GM20000 (cell line): Measurements from ENCODE around the gene SVEP1.

ENCODE experiments used
- DNase-seq: peaks from one replicate; pipeline ENCODE4 v3.0.0; 2012; ENCODE audit warnings: low spot score
- TF ChIP-seq, protein P1 (sequence below): IDR thresholded peaks from 2 replicates; pipeline ENCODE4 v1.5.1; 2012; ENCODE audit warnings: mild to moderate bottlenecking, control low read depth; ENCODE audit errors: extremely low read depth, missing control alignments

The SVEP1 gene

DNA sequence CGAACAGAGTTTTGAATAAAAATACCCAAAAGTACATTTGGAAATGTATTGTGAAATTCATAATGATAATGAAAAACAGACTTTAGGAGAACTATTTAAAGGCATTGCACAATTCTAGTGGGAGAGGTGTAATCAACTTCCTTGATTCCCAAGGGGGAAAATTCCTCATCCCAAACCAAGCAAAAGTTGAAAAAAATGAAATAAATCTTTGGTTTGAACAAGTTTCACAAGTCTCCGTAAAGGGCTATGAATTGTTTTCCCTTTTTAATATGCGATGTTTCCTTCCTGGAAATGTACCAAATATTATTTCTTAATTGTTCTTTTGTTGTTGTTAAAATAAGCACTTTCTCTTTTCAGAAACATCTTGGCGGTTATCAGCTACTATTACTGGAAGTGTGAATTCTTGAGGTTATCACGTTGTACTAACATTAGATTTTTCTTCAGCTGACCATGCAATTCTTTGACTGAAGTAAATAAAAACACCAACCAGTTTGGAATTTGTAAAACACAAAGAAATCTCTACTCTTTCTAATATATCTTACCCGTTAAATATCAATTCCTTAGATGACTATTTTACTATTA lies 59.3 kb downstream of the SVEP1 start:
- DNase-seq, result no peak
- TF ChIP-seq, protein P1, sequence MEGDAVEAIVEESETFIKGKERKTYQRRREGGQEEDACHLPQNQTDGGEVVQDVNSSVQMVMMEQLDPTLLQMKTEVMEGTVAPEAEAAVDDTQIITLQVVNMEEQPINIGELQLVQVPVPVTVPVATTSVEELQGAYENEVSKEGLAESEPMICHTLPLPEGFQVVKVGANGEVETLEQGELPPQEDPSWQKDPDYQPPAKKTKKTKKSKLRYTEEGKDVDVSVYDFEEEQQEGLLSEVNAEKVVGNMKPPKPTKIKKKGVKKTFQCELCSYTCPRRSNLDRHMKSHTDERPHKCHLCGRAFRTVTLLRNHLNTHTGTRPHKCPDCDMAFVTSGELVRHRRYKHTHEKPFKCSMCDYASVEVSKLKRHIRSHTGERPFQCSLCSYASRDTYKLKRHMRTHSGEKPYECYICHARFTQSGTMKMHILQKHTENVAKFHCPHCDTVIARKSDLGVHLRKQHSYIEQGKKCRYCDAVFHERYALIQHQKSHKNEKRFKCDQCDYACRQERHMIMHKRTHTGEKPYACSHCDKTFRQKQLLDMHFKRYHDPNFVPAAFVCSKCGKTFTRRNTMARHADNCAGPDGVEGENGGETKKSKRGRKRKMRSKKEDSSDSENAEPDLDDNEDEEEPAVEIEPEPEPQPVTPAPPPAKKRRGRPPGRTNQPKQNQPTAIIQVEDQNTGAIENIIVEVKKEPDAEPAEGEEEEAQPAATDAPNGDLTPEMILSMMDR, result no peak

DNA sequence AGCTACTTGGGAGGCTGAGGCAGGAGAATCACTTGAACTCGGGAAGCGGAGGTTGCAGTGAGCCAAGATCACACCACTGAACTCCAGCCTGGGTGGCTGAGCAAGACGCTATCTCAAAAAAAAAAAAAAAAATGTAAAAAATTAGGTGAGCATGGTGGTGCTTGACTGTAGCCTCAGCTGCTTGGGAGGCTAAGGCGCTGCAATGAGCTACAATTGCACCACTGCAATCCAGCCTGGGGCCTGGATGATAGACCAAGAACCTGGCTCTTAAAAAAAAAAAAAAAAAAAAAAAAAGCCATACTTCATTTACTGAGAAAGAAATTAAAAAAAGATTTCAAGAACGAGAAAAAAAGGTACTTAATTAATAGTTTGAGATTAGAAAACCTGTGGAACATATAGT lies 62.1 kb downstream of the SVEP1 start:
- TF ChIP-seq, protein P1, result no peak
- no peak for DNase-seq

DNA sequence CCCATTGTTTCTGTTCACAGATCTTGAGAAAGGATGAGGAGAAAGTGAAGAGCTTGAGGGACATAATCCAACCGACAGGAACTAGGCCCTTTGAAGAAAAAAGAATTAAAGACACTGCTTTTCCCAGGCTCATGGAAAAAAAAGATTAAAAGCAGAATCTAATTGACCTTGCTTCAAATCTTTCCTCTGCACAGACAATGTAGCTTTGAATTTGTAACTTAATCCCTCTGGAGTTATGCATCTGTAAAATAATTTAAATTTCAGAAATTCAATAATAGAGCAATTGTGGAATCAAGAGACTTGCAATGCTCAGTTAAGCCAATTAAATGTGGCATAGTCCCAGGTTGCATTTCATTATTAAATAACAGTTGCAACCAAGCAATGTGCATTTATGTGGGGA lies 64.6 kb downstream of the SVEP1 start:
- no peak for DNase-seq
- TF ChIP-seq, protein P1, result no peak

DNA sequence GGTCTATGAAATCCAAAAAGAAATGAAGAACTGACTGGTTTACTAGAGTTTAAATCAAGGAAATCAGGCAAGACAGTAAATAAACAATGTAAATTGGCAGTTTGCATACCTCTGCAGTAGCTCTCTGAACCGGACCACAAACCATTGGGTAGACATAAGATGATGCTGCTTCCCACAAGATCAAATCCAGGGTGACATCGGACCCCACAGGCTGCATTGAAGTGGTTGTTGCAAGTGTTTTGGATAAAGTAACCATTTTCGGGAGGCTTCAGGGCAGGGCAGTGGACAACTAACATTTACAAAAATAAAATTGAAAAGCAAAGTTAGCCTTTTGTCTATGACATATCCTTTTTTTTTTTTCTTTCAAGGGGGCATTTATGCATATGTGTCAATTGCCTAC lies 66.7 kb downstream of the SVEP1 start:
- TF ChIP-seq, protein P1, result no peak

DNA sequence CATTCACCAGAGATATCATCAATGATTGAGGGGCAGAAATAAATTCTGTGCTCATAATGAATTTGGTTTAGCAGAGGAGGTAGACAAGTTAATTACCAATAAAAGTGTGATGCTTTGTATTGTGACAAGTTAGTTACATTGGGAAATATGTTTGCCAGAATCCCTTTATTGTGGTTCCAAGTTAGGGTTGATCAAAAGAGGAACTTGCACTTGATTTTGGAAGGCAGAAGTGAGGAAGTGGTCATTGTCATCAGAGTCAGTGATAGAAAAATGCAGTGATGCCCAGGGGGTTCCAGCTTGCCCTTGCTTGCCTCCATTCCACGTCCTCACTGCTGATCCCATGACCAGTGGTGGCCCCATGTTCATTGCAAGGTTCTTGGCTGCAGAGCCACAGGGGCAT lies 69.7 kb downstream of the SVEP1 start:
- TF ChIP-seq, protein P1, result no peak
- no peak for DNase-seq

More for the DNA sequence above, 66.7 kb downstream of the SVEP1 start:
- no peak for DNase-seq

DNA sequence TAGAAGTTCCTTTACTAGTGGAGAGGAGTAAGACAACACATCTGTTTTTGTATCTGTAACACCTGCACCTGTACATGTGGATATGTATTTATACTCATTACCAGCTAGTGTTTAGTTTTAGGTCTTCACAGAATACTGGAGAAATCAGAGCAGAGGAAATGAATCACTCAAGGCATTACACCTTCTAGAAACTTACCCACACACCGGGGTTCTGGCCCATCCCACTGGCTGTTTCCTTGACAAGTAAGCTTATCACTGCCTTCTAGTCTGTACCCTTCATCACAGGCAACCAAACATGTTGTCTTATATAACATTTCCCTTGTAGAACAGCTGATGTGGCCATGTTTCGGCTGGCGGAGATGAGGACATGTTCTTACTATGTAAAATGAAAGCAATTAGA lies 76.7 kb downstream of the SVEP1 start:
- no peak for DNase-seq
- TF ChIP-seq, protein P1, result no peak

DNA sequence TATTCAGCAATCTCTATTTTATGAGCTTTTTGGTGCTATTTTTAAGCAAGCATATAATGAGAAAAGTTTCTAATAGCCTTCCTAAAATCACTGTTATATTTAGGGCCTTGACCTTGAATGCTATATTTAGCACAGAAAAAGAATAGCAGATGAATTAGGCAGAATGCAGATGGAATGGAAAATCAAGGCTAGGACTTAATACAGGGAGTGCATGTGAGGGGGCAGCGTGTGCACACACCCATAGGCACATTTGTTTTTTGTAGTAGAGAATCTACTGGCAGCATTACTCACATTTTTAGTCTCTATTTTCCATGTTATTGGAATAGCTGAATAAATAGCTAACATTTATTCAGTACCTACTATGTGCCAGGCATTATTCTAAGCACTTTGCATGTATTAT lies 79.9 kb downstream of the SVEP1 start:
- TF ChIP-seq, protein P1, result no peak

DNA sequence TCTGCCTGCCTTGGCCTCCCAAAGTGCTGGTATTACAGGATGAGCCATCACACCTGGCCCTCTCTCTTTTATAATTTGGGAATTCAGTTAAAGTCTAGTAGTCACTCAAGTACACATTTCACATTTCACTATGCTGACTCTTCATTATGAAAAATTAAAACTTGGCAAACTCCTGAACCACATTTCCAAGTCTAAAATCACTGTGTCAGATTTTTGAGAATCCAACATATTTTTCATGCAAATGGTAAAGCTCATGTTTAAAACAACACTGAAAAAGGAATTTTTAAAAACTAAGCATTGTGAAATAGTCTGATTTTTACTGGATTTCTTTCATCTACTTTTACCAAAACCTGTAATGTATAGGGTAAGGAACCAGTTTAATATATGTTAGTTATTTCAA lies 92.3 kb downstream of the SVEP1 start:
- DNase-seq, result no peak
- TF ChIP-seq, protein P1, result no peak

More for the DNA sequence above, 79.9 kb downstream of the SVEP1 start:
- no peak for DNase-seq
